Stimulated activated CD8-positive, alpha-beta memory T cell treated with anti-CD3 and anti-CD28 coated beads, Interleukin-15, amount 100 ng/mL, for 48 hours (primary cell): ENCODE measurements around the gene PRDM15.

Experiments
- DNase-seq, 2 donors: peaks; one replicate each; pipeline ENCODE4 v3.0.0-alpha.2; 2020; ENCODE audit warnings: low read depth in 2 of 2

Gene PRDM15

DNA sequence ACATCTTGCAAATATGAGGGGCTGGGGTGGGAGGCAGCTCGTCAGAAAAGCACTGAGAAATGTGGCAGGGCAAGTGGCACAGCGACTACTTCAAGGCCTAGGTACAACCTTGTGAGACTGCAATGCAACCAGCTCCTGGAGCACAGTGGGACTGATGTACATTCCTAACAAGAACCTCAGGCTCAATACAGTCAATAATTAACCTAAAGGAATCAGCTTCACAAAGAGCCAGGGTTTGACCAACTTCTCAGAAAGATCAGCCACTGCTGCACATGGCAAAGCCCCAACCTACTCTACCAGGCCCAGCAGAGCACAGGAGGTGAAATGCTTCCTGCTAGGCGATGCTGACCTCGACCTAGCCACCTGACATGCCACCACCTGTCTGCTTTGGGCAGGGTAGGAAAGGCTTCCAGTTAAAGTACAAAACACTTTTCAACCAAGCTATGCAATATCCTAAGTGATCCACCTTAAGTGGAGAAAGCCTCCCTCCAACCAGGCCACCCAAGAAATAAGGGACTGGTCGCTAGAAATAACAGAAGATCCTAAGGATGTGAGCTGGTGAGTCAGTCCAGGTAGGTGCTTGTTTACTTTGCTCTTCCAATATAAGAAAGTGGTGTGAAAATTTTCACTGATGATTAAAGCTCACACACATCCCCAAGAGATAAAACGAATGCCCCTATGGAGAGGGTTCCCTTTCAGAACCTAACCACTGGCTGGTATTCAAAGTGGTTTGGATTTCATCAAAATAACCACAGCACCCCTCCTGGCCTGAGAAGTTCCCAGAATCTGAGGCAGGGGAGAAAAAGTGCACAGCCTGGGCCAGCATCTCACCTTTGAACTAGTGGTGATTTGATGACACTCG, 114.4 kb downstream of the PRDM15 start:
- no peak for DNase-seq

DNA sequence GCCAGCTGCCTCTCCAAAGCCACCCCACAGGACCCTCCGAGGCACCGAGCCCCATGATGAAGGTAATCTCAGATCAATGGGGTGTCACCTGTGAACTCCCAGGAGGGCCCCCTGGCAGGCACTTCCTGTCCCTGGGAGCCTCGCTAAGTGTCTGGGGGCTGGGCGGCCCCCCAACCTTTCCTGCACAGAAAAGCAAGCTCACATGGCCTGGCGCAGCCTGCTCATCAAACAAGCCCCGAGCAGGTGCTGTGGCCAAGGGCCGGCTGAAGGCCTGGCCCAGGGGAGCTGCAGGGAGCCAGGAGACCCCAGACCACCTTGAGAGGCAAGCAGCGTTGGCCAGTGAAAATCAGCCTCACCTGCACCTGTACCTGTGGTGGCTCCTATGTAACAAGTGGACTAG, 115.1 kb downstream of the PRDM15 start:
- no peak for DNase-seq

DNA sequence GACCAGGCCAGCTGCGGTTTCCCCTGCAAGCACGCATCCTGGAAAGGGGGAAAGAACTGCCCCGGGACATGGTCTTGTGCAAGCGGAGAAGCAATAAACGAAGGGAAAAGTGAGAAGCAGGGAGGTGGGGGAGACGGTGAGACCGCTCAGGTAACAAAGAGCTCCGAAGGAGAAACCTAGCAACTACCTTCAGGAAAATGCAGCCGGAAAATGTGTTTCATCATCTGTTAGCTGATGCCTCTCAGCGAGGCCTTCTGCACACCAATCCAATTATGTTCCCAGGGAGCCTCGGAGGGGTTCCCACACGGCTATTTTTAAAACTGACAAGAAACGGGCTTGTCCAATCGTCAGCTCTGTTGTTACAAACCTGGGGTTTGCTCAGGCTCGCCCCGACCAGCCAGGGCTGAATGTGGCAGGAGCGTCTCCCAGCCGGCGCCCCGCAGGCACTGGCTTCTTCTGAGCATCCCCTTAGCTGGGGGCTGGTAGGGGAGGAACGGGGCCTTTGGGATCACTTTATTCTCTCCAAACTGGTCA, 115.7 kb downstream of the PRDM15 start:
- DNase-seq: no peak

DNA sequence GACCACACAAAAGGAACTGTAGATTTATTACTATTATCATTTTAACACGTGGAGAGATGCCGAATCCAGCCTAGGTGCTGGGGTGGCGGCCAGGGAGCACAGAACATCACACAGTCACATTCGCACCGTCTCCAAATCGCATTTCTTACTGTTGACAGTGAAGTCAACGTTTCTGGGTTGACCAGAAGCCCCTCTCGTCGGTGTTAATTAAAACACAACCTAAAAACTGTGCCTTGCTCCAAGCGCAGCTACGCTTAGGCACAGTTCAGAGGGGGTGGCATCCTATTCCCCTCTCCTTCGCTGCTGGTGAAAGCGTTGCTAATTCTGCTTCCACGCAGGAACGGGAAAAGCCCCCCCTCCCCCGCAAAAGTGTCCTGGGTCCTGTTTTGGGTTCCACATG, 116.4 kb downstream of the PRDM15 start:
- no peak for DNase-seq

DNA sequence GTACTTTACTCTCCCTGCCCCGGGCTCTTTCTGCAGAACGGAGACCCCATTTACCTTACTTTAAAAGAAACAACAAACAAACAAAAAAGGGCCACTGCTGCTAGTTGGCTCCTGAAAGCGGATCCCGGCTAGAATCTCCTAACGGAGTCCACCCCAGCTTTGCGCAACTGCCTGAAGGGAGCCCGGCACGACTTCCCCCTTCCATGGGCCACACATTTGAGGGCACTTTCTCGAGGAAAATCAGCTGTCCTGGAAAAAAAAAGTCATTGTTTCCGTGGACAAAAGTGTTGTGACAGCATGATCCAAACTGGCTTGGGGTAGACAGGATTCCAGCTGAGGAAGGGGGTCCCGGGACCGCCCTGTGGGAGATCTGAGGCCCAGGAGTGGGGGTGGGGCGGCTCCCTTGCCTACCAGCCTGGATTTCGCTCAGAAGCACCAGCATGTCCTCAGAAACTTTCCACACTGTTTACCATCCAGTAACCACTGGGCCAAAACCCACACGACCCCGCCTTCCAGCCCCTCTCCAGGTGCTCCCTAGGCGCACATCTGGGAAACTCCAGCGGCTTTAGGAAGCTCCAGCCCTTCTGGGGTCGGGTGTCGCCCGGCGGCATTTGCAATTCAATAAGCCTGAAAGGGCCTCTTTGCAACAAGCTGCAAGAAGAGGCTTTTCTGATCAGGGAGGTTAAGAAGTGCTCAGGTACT, 117.1 kb downstream of the PRDM15 start:
- no peak for DNase-seq

DNA sequence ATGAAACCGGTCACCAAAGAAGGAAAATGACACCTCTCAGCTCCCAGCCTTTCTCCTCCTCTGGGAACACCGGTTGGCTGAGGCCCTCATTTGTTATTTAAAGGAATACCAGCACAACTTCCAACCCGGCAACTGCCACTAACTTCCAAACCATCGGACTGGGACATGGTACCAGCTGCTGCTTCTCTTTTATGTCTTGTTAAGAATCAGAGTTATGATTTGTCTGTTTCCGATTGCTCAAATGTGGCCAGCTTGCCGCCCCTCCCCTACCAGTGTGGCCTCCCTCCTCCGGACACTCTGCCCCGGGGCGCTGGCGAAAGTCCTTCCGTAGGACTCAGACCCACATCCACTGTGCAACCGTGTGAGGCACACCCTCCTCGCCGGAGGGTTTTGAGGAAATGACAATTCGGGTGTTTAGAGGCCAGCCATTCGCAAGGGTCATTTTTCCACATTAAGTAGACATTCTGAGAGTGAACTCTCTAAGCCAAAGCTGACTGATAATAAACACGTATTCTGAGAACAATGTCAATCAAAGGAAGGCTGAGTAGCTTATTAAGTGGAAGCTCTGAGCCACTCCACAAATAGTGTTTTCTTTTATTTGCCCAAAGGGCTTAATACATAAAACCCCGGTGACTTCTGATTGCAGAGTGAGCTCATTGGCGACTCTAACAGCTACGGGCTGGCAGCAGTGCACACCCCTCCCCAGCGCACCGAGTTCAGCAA, 117.8 kb downstream of the PRDM15 start:
- no peak for DNase-seq

DNA sequence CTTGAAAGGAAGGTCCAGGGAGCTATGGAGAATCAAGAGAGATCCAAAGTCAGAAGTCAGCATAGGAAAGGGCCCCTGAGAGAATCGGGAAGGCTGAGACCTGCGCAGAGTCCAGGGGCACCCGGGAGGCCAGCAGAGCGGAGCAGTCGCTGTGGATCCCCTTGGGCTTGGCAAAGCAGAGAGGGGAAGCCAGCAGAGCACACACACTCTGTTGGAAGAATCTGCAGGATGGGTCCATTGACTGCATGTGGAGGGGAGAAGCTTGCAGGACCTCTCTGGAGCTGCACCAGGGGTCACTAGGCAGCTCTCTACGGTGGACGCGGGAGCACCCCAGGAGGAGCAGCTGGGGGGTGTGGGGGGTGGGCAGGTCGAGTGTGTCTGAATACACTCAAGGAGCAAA, 118.7 kb downstream of the PRDM15 start:
- DNase-seq: no peak

DNA sequence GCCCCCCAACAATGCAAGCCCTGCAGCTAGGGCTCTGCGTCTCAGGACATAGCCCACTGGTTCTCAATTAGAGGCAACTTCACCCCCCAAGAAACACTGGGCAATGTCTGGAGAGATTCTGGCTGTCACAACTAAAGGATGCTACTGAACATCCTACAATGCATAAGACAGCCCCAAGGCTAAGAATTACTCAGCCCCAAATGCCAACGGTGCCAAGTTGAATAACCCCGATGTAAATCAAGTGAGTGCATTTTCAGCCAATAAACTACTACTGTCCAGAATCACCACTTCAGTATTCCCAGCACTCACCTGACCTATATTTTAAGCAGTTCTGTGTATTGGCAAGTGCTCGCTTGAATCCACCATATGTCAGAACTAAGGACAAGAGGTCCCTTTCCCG, 119.2 kb downstream of the PRDM15 start:
- DNase-seq: no peak

DNA sequence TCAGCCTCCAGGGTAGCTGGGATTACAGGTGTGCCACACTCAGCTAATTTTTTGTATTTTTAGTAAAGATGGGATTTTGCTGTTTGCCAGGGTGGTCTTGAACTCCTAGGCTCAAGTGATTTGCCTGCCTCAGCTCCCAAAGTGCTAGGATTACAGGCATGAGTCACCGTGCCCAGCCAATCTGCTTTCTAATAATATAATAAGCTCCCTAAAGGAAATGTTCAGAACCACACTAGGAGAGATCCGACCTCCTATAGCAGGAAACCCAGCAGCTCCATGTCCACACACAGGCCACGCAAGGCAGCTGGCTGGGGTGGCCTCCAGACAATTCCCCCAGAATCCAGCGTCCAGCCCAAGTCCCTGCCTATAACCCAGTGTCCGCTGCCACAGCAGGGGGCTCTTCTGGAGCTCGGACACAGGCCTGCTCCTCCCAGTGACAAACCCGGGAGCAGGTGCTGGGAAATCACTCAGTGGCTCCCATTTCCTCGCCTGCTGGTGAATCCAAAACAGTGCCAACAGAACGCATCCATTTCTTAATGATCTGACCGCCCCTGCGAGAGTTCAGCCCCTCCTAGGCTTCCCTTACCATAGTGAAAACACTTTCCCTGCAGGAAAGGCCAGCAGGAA, 119.8 kb downstream of the PRDM15 start:
- DNase-seq: no peak

DNA sequence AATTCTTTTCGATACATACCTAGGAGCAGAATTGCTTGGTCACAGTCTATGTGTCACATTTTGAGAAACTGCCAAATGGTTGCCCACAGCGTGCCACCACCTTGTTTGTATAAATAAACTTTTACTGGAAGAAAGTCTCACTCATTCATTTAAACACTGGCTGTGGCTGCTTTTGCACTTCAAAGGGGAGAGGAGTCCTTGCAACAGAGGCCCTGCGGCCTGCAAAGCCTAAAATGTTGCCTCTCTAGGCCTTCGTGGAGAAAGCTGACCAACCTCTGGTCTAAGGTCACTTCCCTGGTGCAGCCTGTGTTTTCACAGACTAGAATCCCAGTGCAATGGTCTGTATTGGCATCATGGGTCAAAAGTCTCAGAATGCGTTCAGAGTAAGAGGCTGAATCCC, 120.6 kb downstream of the PRDM15 start:
- no peak for DNase-seq

DNA sequence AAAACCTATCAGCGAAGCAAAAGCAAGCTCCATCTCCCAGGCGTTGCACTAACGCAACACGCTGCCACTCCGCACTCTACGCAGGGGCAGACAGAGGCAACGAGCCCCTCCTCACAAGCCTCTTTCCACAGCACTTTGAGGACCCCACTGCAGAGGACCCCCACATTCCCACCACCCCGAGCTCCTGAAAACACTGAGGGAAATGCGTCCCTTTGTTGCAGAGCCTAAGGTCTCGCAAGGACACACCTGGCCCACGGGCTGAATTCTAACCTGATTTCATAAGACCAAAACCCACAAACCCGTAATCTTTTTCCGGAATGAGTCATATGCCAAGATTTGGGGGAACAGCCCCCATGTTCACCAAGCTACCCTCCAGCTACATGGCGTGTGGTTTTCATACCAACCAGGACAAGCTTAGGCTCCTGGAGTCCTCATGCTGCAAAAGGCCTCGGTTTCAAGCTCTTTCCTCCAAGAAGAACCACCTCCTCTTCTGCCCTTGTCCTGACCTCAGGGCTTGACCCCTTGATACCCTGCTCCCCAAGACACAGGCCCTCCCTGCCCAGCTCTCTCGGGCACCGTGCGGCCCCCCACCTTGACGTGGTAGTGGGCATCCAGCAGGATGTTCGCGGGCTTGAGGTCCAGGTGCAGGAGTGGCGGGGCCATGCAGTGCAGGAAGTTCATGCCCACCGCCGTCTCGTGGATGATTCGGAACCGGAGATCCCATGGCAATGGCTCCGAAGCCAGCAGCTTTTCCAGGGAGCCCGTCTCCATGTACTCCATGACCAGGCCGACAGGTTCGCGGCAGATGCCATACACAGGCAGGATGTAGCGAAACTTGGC, 123.0 kb downstream of the PRDM15 start:
- no peak for DNase-seq

DNA sequence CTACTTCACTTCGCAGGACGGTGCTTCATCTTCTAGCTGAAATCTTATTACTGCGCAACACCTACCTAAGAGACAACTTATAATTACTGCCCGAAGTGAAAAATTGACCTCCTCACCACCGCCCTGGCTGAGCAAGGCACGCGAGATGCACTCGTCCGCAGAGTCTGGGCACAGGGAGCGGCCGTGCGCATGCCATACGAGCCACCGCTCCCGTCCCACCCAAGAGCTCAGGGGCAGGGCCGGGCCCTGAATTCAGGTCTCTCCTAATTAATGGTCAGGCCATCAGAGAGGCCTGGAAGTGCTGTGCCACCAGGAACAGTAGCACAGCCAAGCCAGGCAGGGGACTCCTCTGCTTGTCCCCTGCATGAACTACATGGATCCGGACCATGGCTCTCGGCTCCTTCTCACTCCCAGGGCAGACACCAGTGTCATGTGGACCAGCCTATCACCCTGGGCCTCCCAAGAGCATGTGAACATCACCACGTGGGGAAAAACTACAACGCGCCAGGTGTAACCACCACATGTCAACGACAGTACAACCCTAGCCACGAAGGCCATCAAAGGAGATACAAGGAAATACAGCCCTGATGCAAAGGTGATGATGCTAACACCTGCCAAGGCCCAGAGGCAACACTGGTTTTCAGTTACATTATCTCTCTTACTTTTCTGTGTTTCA, 123.7 kb downstream of the PRDM15 start:
- DNase-seq: no peak

DNA sequence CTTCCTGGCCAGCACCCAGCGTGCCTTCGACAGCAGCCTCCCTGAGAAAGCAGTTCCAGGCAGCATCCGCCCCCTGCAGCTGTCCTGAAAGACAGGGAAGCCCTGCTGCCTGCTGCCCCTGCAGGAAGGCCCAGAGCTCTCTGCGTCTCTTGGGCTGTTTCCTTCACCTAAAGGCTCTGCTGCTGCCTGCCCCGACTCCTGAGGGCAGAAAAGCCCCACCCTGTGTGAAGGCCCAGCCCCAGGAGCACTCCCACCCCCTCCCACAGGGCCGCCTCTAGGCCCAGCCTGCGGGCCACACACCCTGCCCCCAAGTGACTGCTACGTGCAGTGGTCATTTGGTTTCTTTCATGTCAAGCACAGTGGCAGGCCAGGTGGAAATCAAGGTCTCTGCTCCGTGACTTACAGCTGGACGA, 124.7 kb downstream of the PRDM15 start:
- no peak for DNase-seq

DNA sequence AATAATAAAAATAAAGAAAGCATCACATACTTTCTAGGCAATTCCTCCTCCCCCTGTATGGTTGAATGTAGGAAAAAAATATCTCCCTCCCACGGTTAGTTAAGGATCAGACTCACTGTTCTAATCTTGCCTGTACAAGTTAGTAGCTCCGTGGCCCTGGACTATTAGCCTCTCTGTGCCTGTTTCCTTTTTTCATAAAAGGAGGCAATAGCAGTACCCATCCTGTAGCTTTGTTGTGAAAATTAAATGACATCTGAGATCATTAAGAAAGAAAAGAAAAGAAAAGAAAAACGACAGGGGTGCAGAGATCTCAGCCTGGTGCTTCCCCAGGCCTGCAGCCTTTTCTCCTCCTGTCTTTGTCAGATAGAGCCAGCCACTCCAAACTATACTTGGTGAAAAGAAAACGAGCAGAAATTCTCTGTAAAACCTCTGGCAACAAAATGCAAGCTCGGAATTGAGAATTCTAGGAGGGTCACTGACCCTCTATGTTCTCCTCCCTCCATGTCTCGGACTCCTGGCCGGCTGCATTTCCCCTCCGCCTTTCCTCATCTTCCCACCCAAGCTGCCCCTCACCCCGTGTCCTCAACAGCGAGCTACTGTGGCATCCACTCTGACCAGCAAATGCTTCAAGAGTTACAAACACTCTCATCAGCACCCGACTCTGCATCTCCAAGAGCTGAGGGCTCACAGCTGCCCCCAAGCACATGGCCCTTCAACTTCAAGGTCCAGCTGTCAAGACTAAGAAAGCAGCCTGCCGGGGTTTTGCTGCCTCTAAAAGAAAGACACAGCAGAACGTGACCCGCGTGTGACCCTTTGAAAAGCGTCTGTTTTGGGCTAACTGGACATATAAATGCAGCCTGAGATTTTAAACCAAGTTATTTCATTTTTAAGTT, 125.9 kb downstream of the PRDM15 start:
- DNase-seq: no peak

DNA sequence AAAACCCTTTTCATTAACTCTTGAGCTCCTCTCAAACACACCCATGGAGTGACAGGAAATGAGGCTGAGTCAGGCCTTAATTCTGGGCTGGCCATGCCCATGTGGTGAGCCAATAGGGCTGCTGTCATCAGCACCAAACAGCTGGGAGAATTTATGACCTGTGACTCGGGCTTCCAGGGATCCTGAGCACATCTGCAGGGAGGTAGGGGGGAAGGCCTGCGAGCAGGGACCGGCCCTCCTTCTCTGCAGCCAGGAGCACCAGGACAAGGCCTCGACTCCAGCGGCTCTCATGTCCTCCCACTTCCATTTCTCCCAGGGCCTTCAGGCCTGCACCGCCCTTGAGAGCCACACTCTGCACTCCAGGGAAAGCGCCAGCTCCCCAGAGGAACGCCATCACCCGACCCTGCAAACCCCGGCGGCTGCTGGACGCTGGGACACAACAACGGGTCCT, 126.9 kb downstream of the PRDM15 start:
- no peak for DNase-seq

DNA sequence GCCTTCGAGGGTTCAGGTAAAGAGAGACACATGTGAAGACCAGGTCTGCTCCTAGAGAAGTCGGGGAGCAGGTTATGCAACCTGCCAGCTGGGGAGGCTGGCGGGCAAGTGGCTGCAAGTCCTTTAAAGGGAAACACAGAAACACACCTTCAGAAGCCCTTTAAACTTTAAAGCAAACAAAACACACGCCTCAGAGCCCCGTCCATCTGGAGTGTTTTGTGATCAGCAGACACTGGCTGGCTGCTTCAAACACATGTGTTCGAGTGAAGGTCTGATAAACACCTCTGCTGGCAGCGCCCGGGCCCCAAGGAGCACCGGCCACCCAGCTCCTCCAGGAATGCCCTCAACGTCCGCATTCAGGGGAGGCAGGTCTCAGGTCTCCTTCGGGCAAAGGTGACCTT, 127.5 kb downstream of the PRDM15 start:
- DNase-seq: no peak

DNA sequence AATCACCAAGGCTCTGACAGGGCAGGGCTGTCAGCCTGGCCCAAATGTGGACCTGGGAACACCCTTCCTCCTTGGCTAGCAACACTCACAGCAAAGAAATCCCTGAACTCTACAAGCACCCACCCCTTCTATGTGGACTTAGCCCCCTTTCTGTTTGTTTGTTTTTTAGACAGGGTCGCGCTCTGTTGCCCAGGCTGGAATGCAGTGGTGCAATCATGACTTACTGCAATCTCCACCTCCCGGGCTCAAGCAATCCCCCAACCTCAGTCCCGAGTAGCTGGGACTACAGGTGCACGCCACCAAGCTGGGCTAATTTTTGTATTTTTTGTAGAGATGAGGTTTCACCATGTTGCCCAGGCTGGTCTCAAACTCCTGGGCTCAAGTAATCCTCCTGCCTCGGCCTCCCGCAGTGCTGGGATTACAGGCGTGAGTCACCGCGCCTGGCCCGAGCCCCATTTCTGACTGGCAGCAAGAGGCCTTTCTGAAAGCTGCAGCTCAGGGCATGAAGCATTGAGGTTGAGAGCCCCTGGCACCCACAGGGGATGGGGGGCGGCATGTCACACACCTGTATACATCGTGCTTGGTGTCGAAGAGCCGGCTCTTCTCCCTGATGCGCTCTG, 128.5 kb downstream of the PRDM15 start:
- no peak for DNase-seq

DNA sequence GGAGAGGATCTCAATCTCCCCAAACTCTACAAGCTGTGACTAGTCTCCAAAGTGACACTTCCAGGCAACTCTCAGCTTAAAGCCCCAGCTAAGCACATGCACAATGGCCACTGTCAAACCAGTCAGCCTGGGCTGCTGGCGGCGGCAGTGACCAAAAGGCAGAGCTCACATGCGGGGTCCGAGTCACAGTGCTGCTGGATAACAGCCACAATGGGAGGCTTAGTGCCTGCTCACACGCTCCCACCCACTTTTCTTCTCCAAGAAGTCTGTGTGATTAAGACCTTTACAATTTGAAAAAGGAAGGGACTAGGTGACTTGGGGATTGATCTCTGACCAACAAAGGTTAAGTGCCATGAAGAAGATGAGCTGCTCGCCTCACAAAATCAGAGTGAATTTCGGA, 129.1 kb downstream of the PRDM15 start:
- DNase-seq: no peak

DNA sequence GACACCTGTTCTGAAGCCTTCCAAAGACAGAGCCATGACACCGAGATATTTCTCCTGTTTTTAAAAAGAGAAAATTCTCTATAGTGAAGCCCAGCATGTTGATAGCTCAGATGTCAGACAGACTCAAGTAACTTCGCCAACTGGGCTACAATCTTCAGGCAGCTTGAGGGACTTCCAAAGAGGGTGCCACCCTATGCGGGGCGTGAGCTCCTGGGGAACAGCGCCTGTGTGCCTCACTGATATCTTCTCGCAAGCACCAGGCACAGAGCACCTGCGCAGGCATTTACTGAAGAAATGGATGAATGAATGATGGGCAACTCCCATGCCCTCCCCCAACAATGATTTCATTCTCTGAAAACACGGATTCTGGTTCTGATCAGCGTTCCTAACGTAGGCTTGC, 129.9 kb downstream of the PRDM15 start:
- no peak for DNase-seq
